Measurements from ENCODE around the gene TSPAN9. TPM values are rescaled to one million over a fixed set of nuclear protein-coding genes. Genes with fewer than 3 reads are reported as not detected.

TSPAN9 gene
- polyA plus RNA-seq, 1 donor (not counting 4 experiments of a cell fraction or from before 2014, with no cell fraction given), result 27.5 TPM

- dilution Hi-C loops (cut with MboI; ENCODE audit: extremely low pct_ligation_motif_present, low sequenced_read_pairs), result no loop called here
- H3K4me3 ChIP-seq (ENCODE audit: control insufficient read depth in 2 of 3, extremely low read depth in 1 of 3, insufficient read depth in 2 of 3, low read depth in 1 of 3, low read length in 3 of 3), result no peak overlapping the region
- no peak overlapping the region for H2AFZ ChIP-seq (ENCODE audit: control insufficient read depth, low read length)
- H3K4me1 ChIP-seq (ENCODE audit: control insufficient read depth, extremely low read depth, insufficient read depth, low read length), result no peaks in the 10 kb centered on the region
- H4K20me1 ChIP-seq (ENCODE audit: control insufficient read depth, extremely low read depth, insufficient read depth, low read length), result no peaks in the 10 kb centered on the region
- H3K27ac ChIP-seq (ENCODE audit: control insufficient read depth, insufficient read depth, low read length), result no peak overlapping the region
- no peak overlapping the region for H3K4me2 ChIP-seq (ENCODE audit: control insufficient read depth, extremely low read depth, insufficient read depth, low read depth, low read length)
- H3K27me3 ChIP-seq (ENCODE audit: control insufficient read depth, extremely low read depth, insufficient read depth, low read length), result no peaks in the 10 kb centered on the region
- DNase-seq (ENCODE audit: low read depth, low spot score) (no peak), FAIRE-seq (no peak)
- H3K9ac ChIP-seq (ENCODE audit: control insufficient read depth, extremely low read depth, insufficient read depth, low read length), result no peak overlapping the region
- no peaks in the 10 kb centered on the region for H3K79me2 ChIP-seq (ENCODE audit: control insufficient read depth, insufficient read depth, low read length)
- TF ChIP-seq CTCF (optimal IDR thresholded peaks at IDR 0.05 in 1 of 3, IDR thresholded peaks at IDR 0.05 in 1 of 3, conservative IDR thresholded peaks at IDR 0.05 in 1 of 3; ENCODE audit: extremely low read depth in 1 of 3, insufficient read depth in 2 of 3, low read length in 3 of 3) (no peak), EZH2 (IDR thresholded peaks at IDR 0.05; ENCODE audit: low read length) (no peak)
- H3K9me1 ChIP-seq (ENCODE audit: control insufficient read depth, extremely low read depth, insufficient read depth, low read length), result no peaks in the 10 kb centered on the region
- peaks cover 0 to 2% of the 10 kb centered on the region in 2 experiments for H3K36me3 ChIP-seq (ENCODE audit: control insufficient read depth in 2 of 2, extremely low read depth in 1 of 2, insufficient read depth in 2 of 2, low read length in 2 of 2)
- no peaks in the 10 kb centered on the region for H3K9me3 ChIP-seq (ENCODE audit: control insufficient read depth, low read depth, low read length)
Measured at GRCh38 chr12:3224530-3224903, 147.3 kb downstream of the TSPAN9 start.

- H3K27ac ChIP-seq (ENCODE audit: control insufficient read depth, insufficient read depth, low read length), result no peak overlapping the region
- no peaks in the 10 kb centered on the region for H3K9me3 ChIP-seq (ENCODE audit: control insufficient read depth, low read depth, low read length)
- dilution Hi-C loops (cut with MboI; ENCODE audit: extremely low pct_ligation_motif_present, low sequenced_read_pairs), result no loop called here
- DNase-seq (ENCODE audit: low read depth, low spot score) (no peak), FAIRE-seq (no peak)
- H3K4me1 ChIP-seq (ENCODE audit: control insufficient read depth, extremely low read depth, insufficient read depth, low read length), result no peaks in the 10 kb centered on the region
- H3K36me3 ChIP-seq (ENCODE audit: control insufficient read depth in 2 of 2, extremely low read depth in 1 of 2, insufficient read depth in 2 of 2, low read length in 2 of 2), result peaks cover 0 to 3% of the 10 kb centered on the region in 2 experiments
- H3K4me3 ChIP-seq (ENCODE audit: control insufficient read depth in 2 of 3, extremely low read depth in 1 of 3, insufficient read depth in 2 of 3, low read depth in 1 of 3, low read length in 3 of 3), result no peak overlapping the region
- H3K9ac ChIP-seq (ENCODE audit: control insufficient read depth, extremely low read depth, insufficient read depth, low read length), result no peak overlapping the region
- no peaks in the 10 kb centered on the region for H4K20me1 ChIP-seq (ENCODE audit: control insufficient read depth, extremely low read depth, insufficient read depth, low read length)
- no peaks in the 10 kb centered on the region for H3K27me3 ChIP-seq (ENCODE audit: control insufficient read depth, extremely low read depth, insufficient read depth, low read length)
- H2AFZ ChIP-seq (ENCODE audit: control insufficient read depth, low read length), result no peak overlapping the region
- no peak overlapping the region for H3K4me2 ChIP-seq (ENCODE audit: control insufficient read depth, extremely low read depth, insufficient read depth, low read depth, low read length)
- TF ChIP-seq EZH2 (IDR thresholded peaks at IDR 0.05; ENCODE audit: low read length), result no peak
- no peak for TF ChIP-seq CTCF (optimal IDR thresholded peaks at IDR 0.05 in 1 of 3, IDR thresholded peaks at IDR 0.05 in 1 of 3, conservative IDR thresholded peaks at IDR 0.05 in 1 of 3; ENCODE audit: extremely low read depth in 1 of 3, insufficient read depth in 2 of 3, low read length in 3 of 3)
- H3K79me2 ChIP-seq (ENCODE audit: control insufficient read depth, insufficient read depth, low read length), result no peaks in the 10 kb centered on the region
- H3K9me1 ChIP-seq (ENCODE audit: control insufficient read depth, extremely low read depth, insufficient read depth, low read length), result no peaks in the 10 kb centered on the region
Measured at GRCh38 chr12:3225154-3225795, 148.1 kb downstream of the TSPAN9 start.
